Suprapubic skin (tissue), 3 donors: ENCODE measurements around the gene ALDH5A1.

Experiments
- CTCF ChIP-seq, 2 donors: fragments of 200-600 bp in 1 of 2; fragments of 450-650 bp in 1 of 2; sonication (generic) in 1 of 2; IDR thresholded peaks; one replicate each; pipeline ENCODE4 v1.5.1; 2016 to 2019; ENCODE audit warnings: antibody characterized with exemption in 2 of 2, mild to moderate bottlenecking in 1 of 2, moderate library complexity in 1 of 2
- POLR2A ChIP-seq, 2 donors: fragments of 450-650 bp; IDR thresholded peaks; one replicate each; pipeline ENCODE4 v1.6.1; 2017; ENCODE audit warnings: antibody characterized with exemption in 2 of 2, mild to moderate bottlenecking in 2 of 2, moderate library complexity in 2 of 2

GRCh38 chr6:24445704-24446103 is 49.1 kb upstream of the ALDH5A1 start:
- TF ChIP-seq POLR2A (IDR thresholded peaks at IDR 0.05), result no peak
- TF ChIP-seq CTCF (IDR thresholded peaks at IDR 0.05), result no peak
